Measurements from ENCODE around the gene C7orf33. TPM values are rescaled to one million over a fixed set of nuclear protein-coding genes. Genes with fewer than 3 reads are reported as not detected.
"Not testable (repeated sequence)": the region's sequence is repeated elsewhere in the genome, so short reads cannot be mapped to it uniquely, and the experiment has no call there.

C7orf33 gene
- total RNA-seq, 1 donor from 2014 or later: not detected

GRCh38 chr7:148570510-148570909 lies 20.1 kb upstream of the C7orf33 start:
- H3K9me3 Mint-ChIP-seq (ENCODE audit: unreplicated experiment): no peaks in the 10 kb centered on the region
- H3K4me3 Mint-ChIP-seq (ENCODE audit: unreplicated experiment): no peak overlapping the region
- H3K36me3 Mint-ChIP-seq (ENCODE audit: unreplicated experiment): no peaks in the 10 kb centered on the region
- H3K27me3 Mint-ChIP-seq (ENCODE audit: unreplicated experiment): peaks cover 50% of the 10 kb centered on the region
- no peak overlapping the region for H3K27ac Mint-ChIP-seq (ENCODE audit: unreplicated experiment)
- TF ChIP-seq CTCF (IDR thresholded peaks at IDR 0.05): no peak
- H3K4me1 Mint-ChIP-seq (ENCODE audit: unreplicated experiment): no peaks in the 10 kb centered on the region
- DNase-seq (ENCODE audit: extremely low spot score, unreplicated experiment): no peak

- H3K27ac Mint-ChIP-seq (ENCODE audit: unreplicated experiment); H3K4me1 Mint-ChIP-seq (ENCODE audit: unreplicated experiment); H3K9me3 Mint-ChIP-seq (ENCODE audit: unreplicated experiment); H3K4me3 Mint-ChIP-seq (ENCODE audit: unreplicated experiment); H3K36me3 Mint-ChIP-seq (ENCODE audit: unreplicated experiment); DNase-seq (ENCODE audit: extremely low spot score, unreplicated experiment): not testable (repeated sequence)
- peaks cover 47% of the 10 kb centered on the region for H3K27me3 Mint-ChIP-seq (ENCODE audit: unreplicated experiment)
Observed at GRCh38 chr7:148570973-148571372, 19.6 kb upstream of the C7orf33 start.

GRCh38 chr7:148571381-148571780 lies 19.2 kb upstream of the C7orf33 start:
- no peak for DNase-seq (ENCODE audit: extremely low spot score, unreplicated experiment)

GRCh38 chr7:148572067-148572522 lies 18.5 kb upstream of the C7orf33 start:
- H3K27me3 Mint-ChIP-seq (ENCODE audit: unreplicated experiment): peaks cover 43% of the 10 kb centered on the region
- H3K36me3 Mint-ChIP-seq (ENCODE audit: unreplicated experiment): no peaks in the 10 kb centered on the region
- H3K9me3 Mint-ChIP-seq (ENCODE audit: unreplicated experiment): no peaks in the 10 kb centered on the region
- H3K27ac Mint-ChIP-seq (ENCODE audit: unreplicated experiment): no peak overlapping the region
- no peaks in the 10 kb centered on the region for H3K4me1 Mint-ChIP-seq (ENCODE audit: unreplicated experiment)
- H3K4me3 Mint-ChIP-seq (ENCODE audit: unreplicated experiment): no peak overlapping the region
- no peak for TF ChIP-seq CTCF (IDR thresholded peaks at IDR 0.05)
- DNase-seq (ENCODE audit: extremely low spot score, unreplicated experiment): no peak

More at GRCh38 chr7:148571381-148571780, 19.2 kb upstream of the C7orf33 start:
- TF ChIP-seq CTCF (IDR thresholded peaks at IDR 0.05): no peak
- Mint-ChIP-seq H3K36me3 (ENCODE audit: unreplicated experiment) (no peaks in the 10 kb centered on the region), H3K4me1 (ENCODE audit: unreplicated experiment) (no peaks in the 10 kb centered on the region), H3K27ac (ENCODE audit: unreplicated experiment) (no peak overlapping the region), H3K9me3 (ENCODE audit: unreplicated experiment) (no peaks in the 10 kb centered on the region), H3K27me3 (ENCODE audit: unreplicated experiment) (peaks cover 43% of the 10 kb centered on the region), H3K4me3 (ENCODE audit: unreplicated experiment) (no peak overlapping the region)

- H3K4me1 Mint-ChIP-seq (ENCODE audit: unreplicated experiment); H3K9me3 Mint-ChIP-seq (ENCODE audit: unreplicated experiment); H3K4me3 Mint-ChIP-seq (ENCODE audit: unreplicated experiment); DNase-seq (ENCODE audit: extremely low spot score, unreplicated experiment); H3K27ac Mint-ChIP-seq (ENCODE audit: unreplicated experiment); H3K36me3 Mint-ChIP-seq (ENCODE audit: unreplicated experiment): not testable (repeated sequence)
- H3K27me3 Mint-ChIP-seq (ENCODE audit: unreplicated experiment): peaks cover 40% of the 10 kb centered on the region
Observed at GRCh38 chr7:148573581-148573980, 17.0 kb upstream of the C7orf33 start.

- peak; percentile 88 for DNase-seq (ENCODE audit: extremely low spot score, unreplicated experiment)
- no peak overlapping the region for H3K4me3 Mint-ChIP-seq (ENCODE audit: unreplicated experiment)
- TF ChIP-seq CTCF (IDR thresholded peaks at IDR 0.05): peak; percentile 91
- H3K36me3 Mint-ChIP-seq (ENCODE audit: unreplicated experiment): no peaks in the 10 kb centered on the region
- no peaks in the 10 kb centered on the region for H3K9me3 Mint-ChIP-seq (ENCODE audit: unreplicated experiment)
- no peaks in the 10 kb centered on the region for H3K4me1 Mint-ChIP-seq (ENCODE audit: unreplicated experiment)
- H3K27me3 Mint-ChIP-seq (ENCODE audit: unreplicated experiment): peaks cover 29% of the 10 kb centered on the region
- H3K27ac Mint-ChIP-seq (ENCODE audit: unreplicated experiment): no peak overlapping the region
Observed at GRCh38 chr7:148575640-148576411, 14.7 kb upstream of the C7orf33 start.
